Hematopoietic multipotent progenitor cell treated with erythropoietin and hydrocortisone succinate and interleukin-3 and kit ligand, for 6 days (in vitro differentiated cells): Measurements from ENCODE around the gene PARVG.

Experiments
- DNase-seq: peaks from one replicate; pipeline ENCODE4 v3.0.0-alpha.2; 2015

The PARVG gene

GRCh38 chr22:44157916-44158618 is 22.7 kb upstream of the PARVG start:
- DNase-seq = no peak

- no peak for DNase-seq
Measured at GRCh38 chr22:44158816-44159215, 21.9 kb upstream of the PARVG start.

GRCh38 chr22:44159221-44159620 is 21.5 kb upstream of the PARVG start:
- no peak for DNase-seq

GRCh38 chr22:44159811-44160210 is 20.9 kb upstream of the PARVG start:
- no peak for DNase-seq

GRCh38 chr22:44160421-44160820 is 20.3 kb upstream of the PARVG start:
- DNase-seq = peak; percentile 54

GRCh38 chr22:44161673-44162072 is 19.1 kb upstream of the PARVG start:
- no peak for DNase-seq

GRCh38 chr22:44162960-44163359 is 17.8 kb upstream of the PARVG start:
- DNase-seq = no peak

GRCh38 chr22:44163536-44163935 is 17.2 kb upstream of the PARVG start:
- no peak for DNase-seq

GRCh38 chr22:44164031-44164430 is 16.7 kb upstream of the PARVG start:
- no peak for DNase-seq

- DNase-seq = no peak
Measured at GRCh38 chr22:44165286-44165874, 15.3 kb upstream of the PARVG start.

GRCh38 chr22:44166498-44167276 is 14.0 kb upstream of the PARVG start:
- DNase-seq = no peak

- DNase-seq = no peak
Measured at GRCh38 chr22:44167501-44167900, 13.2 kb upstream of the PARVG start.

GRCh38 chr22:44168206-44168605 is 12.5 kb upstream of the PARVG start:
- no peak for DNase-seq

GRCh38 chr22:44170470-44170869 is 10.3 kb upstream of the PARVG start:
- DNase-seq = no peak

GRCh38 chr22:44171561-44171960 is 9.2 kb upstream of the PARVG start:
- DNase-seq = peak; percentile 45

- peak; percentile 81 for DNase-seq
Measured at GRCh38 chr22:44172370-44173108, 8.2 kb upstream of the PARVG start.

GRCh38 chr22:44173154-44173553 is 7.6 kb upstream of the PARVG start:
- DNase-seq = no peak

- DNase-seq = no peak
Measured at GRCh38 chr22:44175676-44176075, 5.0 kb upstream of the PARVG start.

- peak; percentile 33 for DNase-seq
Measured at GRCh38 chr22:44179196-44179988, 1.3 kb upstream of the PARVG start.

- DNase-seq = peak; percentile 34
Measured at GRCh38 chr22:44179989-44180705, 578 bp upstream of the PARVG start.

- DNase-seq = peak; percentile 60
Measured at GRCh38 chr22:44181033-44181911, 547 bp downstream of the PARVG start.
